H1 (cell line): ENCODE results near the gene RNF145. TPM values are rescaled to one million over a fixed set of nuclear protein-coding genes. Genes with fewer than 3 reads are reported as not detected.

Experiments used
- CTCF ChIA-PET: fragments of 300-600 bp; sonication (Branson Sonifier 250); formaldehyde crosslinking; loops from one replicate; lab custom pipeline; 2021; ENCODE audit not compliant: partially characterized antibody; lab: Charles Lee
- POLR2A ChIA-PET: fragments of 300-600 bp; sonication (Branson Sonifier 250); formaldehyde crosslinking; loops from one replicate; lab custom pipeline; 2021; ENCODE audit warnings: inconsistent platforms; ENCODE audit not compliant: partially characterized antibody; lab: Charles Lee
- DNase-seq, 2 experiments: peaks; one replicate each; pipeline versions ENCODE4 v3.0.0 to v3.0.0-alpha.2; 2010 to 2022; ENCODE audit warnings: low spot score in 2 of 2, low read depth in 1 of 2, mixed read lengths in 1 of 2
- FAIRE-seq: peaks from 2 replicates; lab custom pipeline; 2011; peaks lifted over from hg19 to GRCh38; lab: Jason Lieb, UNC
- H2AFZ ChIP-seq: 2 replicates; pipeline ENCODE4 v1.8.1; 2012; ENCODE audit warnings: low read length, inconsistent platforms
- H2AK5ac ChIP-seq: 2 replicates; pipeline ENCODE4 v1.6.1; 2013; ENCODE audit warnings: low read depth, low read length
- H2BK120ac ChIP-seq: replicated peaks from 2 replicates; pipeline ENCODE3; 2013; ENCODE audit warnings: low read depth, low read length, inconsistent platforms
- H2BK12ac ChIP-seq: 2 replicates; pipeline ENCODE4 v1.6.1; 2013; ENCODE audit warnings: low read depth, low read length
- H2BK15ac ChIP-seq: 2 replicates; pipeline ENCODE4 v1.6.1; 2013; ENCODE audit warnings: low read length
- H2BK20ac ChIP-seq: 2 replicates; pipeline ENCODE4 v1.6.1; 2013; ENCODE audit warnings: low read length
- H2BK5ac ChIP-seq: 2 replicates; pipeline ENCODE4 v1.6.1; 2013; ENCODE audit warnings: low read depth, low read length
- H3K14ac ChIP-seq: 2 replicates; pipeline ENCODE4 v1.6.1; 2013; ENCODE audit warnings: inconsistent platforms; ENCODE audit not compliant: insufficient read length
- H3K18ac ChIP-seq: 2 replicates; pipeline ENCODE4 v1.6.1; 2013; ENCODE audit warnings: low read length; ENCODE audit errors: extremely low read depth
- H3K23ac ChIP-seq: 2 replicates; pipeline ENCODE4 v1.6.1; 2013; ENCODE audit warnings: inconsistent platforms; ENCODE audit not compliant: insufficient read length
- H3K23me2 ChIP-seq: 2 replicates; pipeline ENCODE4 v1.6.1; 2013; ENCODE audit warnings: low read depth, low read length
- H3K27ac ChIP-seq: 2 replicates; pipeline ENCODE4 v1.6.1; 2011; ENCODE audit warnings: low read depth, low read length, inconsistent platforms
- H3K27me3 ChIP-seq, 4 experiments: replicated peaks in 1 of 4; 1 replicate in 1 of 4; 2 replicates in 3 of 4; pipeline versions ENCODE4 v1.6.1 to v1.8.1; 2011 to 2013; ENCODE audit warnings: low read length in 3 of 4, mild to moderate bottlenecking in 3 of 4, inconsistent platforms in 2 of 4, mixed read lengths in 2 of 4, moderate library complexity in 1 of 4; ENCODE audit not compliant: control insufficient read depth in 3 of 4, insufficient read depth in 3 of 4; ENCODE audit errors: extremely low read depth in 1 of 4
- H3K36me3 ChIP-seq, 4 experiments: 2 replicates each; pipeline versions ENCODE4 v1.6.1 to v1.8.1; 2011 to 2013; ENCODE audit warnings: mild to moderate bottlenecking in 4 of 4, low read length in 3 of 4, moderate library complexity in 2 of 4, control low read depth in 1 of 4, inconsistent platforms in 1 of 4; ENCODE audit not compliant: insufficient read depth in 4 of 4, control insufficient read depth in 2 of 4
- H3K4ac ChIP-seq: replicated peaks from 2 replicates; pipeline ENCODE3; 2013; ENCODE audit warnings: low read length, low read depth, mixed read lengths, inconsistent platforms; ENCODE audit not compliant: insufficient read length
- H3K4me1 ChIP-seq, 4 experiments: replicated peaks in 1 of 4; 1 replicate in 1 of 4; 2 replicates in 3 of 4; pipeline versions ENCODE4 v1.6.1 to v1.8.1; 2011 to 2013; ENCODE audit warnings: low read length in 3 of 4, inconsistent platforms in 2 of 4, mixed read lengths in 1 of 4; ENCODE audit not compliant: insufficient read depth in 4 of 4, control insufficient read depth in 3 of 4
- H3K4me2 ChIP-seq, 2 experiments: 2 replicates each; pipeline versions ENCODE4 v1.6.1 to v1.8.1; 2011 to 2013; ENCODE audit warnings: low read depth in 2 of 2, low read length in 2 of 2, control low read depth in 1 of 2, inconsistent platforms in 1 of 2, mild to moderate bottlenecking in 1 of 2; ENCODE audit not compliant: insufficient read depth in 1 of 2
- H3K4me3 ChIP-seq, 4 experiments: fragments of 200-600, 300-600 bp in 1 of 4; sonication (generic), shearing (Covaris generic), sonication (Bioruptor Twin) in 1 of 4; 2 replicates each; pipeline versions ENCODE4 v1.5.1 to v1.8.1; 2011 to 2016; ENCODE audit warnings: low read length in 4 of 4, low read depth in 3 of 4, control low read depth in 2 of 4, inconsistent platforms in 2 of 4, mild to moderate bottlenecking in 2 of 4, mixed read lengths in 1 of 4, moderate library complexity in 1 of 4; ENCODE audit not compliant: insufficient read depth in 2 of 4; ENCODE audit errors: extremely low read depth in 1 of 4
- H3K56ac ChIP-seq: replicated peaks from 2 replicates; pipeline ENCODE3; 2013; ENCODE audit warnings: low read depth, mild to moderate bottlenecking, mixed read lengths, low read length, inconsistent platforms; ENCODE audit not compliant: insufficient read length
- H3K79me1 ChIP-seq: 2 replicates; pipeline ENCODE4 v1.6.1; 2013; ENCODE audit warnings: low read depth, low read length, control low read depth
- H3K79me2 ChIP-seq, 2 experiments: 2 replicates each; pipeline versions ENCODE4 v1.6.1 to v1.8.1; 2012 to 2013; ENCODE audit warnings: low read length in 2 of 2, mild to moderate bottlenecking in 2 of 2, inconsistent platforms in 1 of 2; ENCODE audit not compliant: insufficient read depth in 2 of 2, control insufficient read depth in 1 of 2
- H3K9ac ChIP-seq, 4 experiments: replicated peaks in 1 of 4; 1 replicate in 1 of 4; 2 replicates in 3 of 4; pipeline versions ENCODE4 v1.6.1 to v1.8.1; 2011 to 2013; ENCODE audit warnings: low read depth in 3 of 4, low read length in 3 of 4, control low read depth in 2 of 4, mild to moderate bottlenecking in 2 of 4, moderate library complexity in 2 of 4, inconsistent platforms in 1 of 4; ENCODE audit errors: extremely low read depth in 1 of 4
- H3K9me3 ChIP-seq, 2 experiments: 2 replicates each; pipeline versions ENCODE4 v1.6.1 to v1.8.1; 2012 to 2013; ENCODE audit warnings: mild to moderate bottlenecking in 2 of 2, moderate library complexity in 2 of 2, control low read depth in 1 of 2, inconsistent platforms in 1 of 2, low read depth in 1 of 2, low read length in 1 of 2, mixed read lengths in 1 of 2; ENCODE audit not compliant: insufficient read depth in 2 of 2
- H4K20me1 ChIP-seq, 2 experiments: replicated peaks in 1 of 2; 2 replicates each; pipeline versions ENCODE3 to v1.8.1; 2011 to 2013; ENCODE audit warnings: inconsistent platforms in 2 of 2, low read length in 2 of 2, mild to moderate bottlenecking in 1 of 2; ENCODE audit not compliant: insufficient read depth in 2 of 2, control insufficient read depth in 1 of 2
- H4K5ac ChIP-seq: 2 replicates; pipeline ENCODE4 v1.6.1; 2013; ENCODE audit warnings: low read length, low read depth, mixed read lengths, inconsistent platforms; ENCODE audit not compliant: insufficient read length
- H4K8ac ChIP-seq: 2 replicates; pipeline ENCODE4 v1.8.0; 2013; ENCODE audit warnings: mild to moderate bottlenecking, moderate library complexity, low read length, inconsistent platforms; ENCODE audit not compliant: insufficient read depth; ENCODE audit errors: extremely low read depth
- H4K91ac ChIP-seq: replicated peaks from 2 replicates; pipeline ENCODE3; 2013; ENCODE audit warnings: low read length, mixed read lengths, inconsistent platforms; ENCODE audit not compliant: insufficient read length
- KDM1A ChIP-seq: fragments of 200-600, 300-600 bp; sonication (generic); IDR thresholded peaks from 2 replicates; pipeline ENCODE4 v1.7.1; 2016; ENCODE audit warnings: mild to moderate bottlenecking, low read length, borderline replicate concordance
- RNF2 ChIP-seq: fragments of 200-900, 300-1000 bp; sonication (generic); IDR thresholded peaks from 2 replicates; pipeline ENCODE4 v1.7.1; 2016; ENCODE audit warnings: borderline replicate concordance, low read depth, mild to moderate bottlenecking, antibody characterized with exemption, low read length; ENCODE audit not compliant: poor library complexity, severe bottlenecking; ENCODE audit errors: missing control alignments
- WGBS, 2 experiments: shearing (Covaris generic) in 1 of 2; methylation state at CpG; one replicate each; pipeline versions ENCODE4 v1.1.6 to v1.1.7; 2013 to 2015; ENCODE audit warnings: low lambda C conversion rate in 2 of 2, mixed read lengths in 2 of 2, inconsistent platforms in 1 of 2, low coverage in 1 of 2, missing lambda C conversion rate in 1 of 2; ENCODE audit not compliant: insufficient replicate concordance in 2 of 2, insufficient coverage in 1 of 2, insufficient read length in 1 of 2; ENCODE audit errors: extremely low coverage in 1 of 2, missing lambda C conversion rate in 1 of 2; 5-methylcytosine and 5-hydroxymethylcytosine counted together
- polyA plus RNA-seq, 7 experiments: library from polyadenylated mRNA; depleted of rRNA in 3 of 7; stranded (reverse) in 5 of 7; unstranded in 2 of 7; fragments of >200 nt in 5 of 7; fragments of 200-250 nt in 2 of 7; gene quantifications; 1 replicate in 5 of 7; 2 replicates in 1 of 7; 4 replicates in 1 of 7; pipeline versions ENCODE4 v1.2.1 to v1.2.3, GENCODE V29; 2011 to 2013; ENCODE audit warnings: missing spikeins in 2 of 7, mixed read lengths in 2 of 7
- total RNA-seq: library from RNA; stranded (reverse); fragmentation: NEBNext Ultra II Directional; extraction: Animal tissue kit (Norgen Biotek cat#: 25700); gene quantifications from 2 replicates; pipeline ENCODE4 v1.2.1, GENCODE V29; 2021

The RNF145 gene
- total and polyA plus RNA-seq, 2 of the 8 experiments (the other 6 are each of a cell fraction or from before 2014, with no cell fraction given), result 34.2 to 72.5 TPM

- ChIA-PET CTCF (interaction anchor here (1.1 to 1.6 kb wide), 2 partner anchors 10 to 120 kb away, joined by 4 read pairs; no protein-coding TSS in a partner anchor), POLR2A (no interaction called here)
- Histone ChIP-seq H2BK5ac (no peak overlapping the region), H3K4me1 (no peaks in the 10 kb centered on the region), H4K8ac (no peak overlapping the region), H3K23ac (no peak overlapping the region), H3K9me3 (no peaks in the 10 kb centered on the region), H3K23me2 (no peaks in the 10 kb centered on the region), H2AFZ (no peak overlapping the region), H3K4ac (no peak overlapping the region), H3K36me3 (peaks cover 0 to 16% (median 1%) of the 10 kb centered on the region in 4 experiments; a peak in 3 of 8 replicates), H4K5ac (no peak overlapping the region), H3K56ac (no peak overlapping the region), H4K20me1 (peaks cover 0 to 1% of the 10 kb centered on the region in 2 experiments), H3K18ac (no peak overlapping the region), H3K27ac (no peak overlapping the region), H4K91ac (no peak overlapping the region), H3K4me2 (no peak overlapping the region), H3K79me2 (no peaks in the 10 kb centered on the region), H3K79me1 (no peaks in the 10 kb centered on the region), H3K9ac (no peak overlapping the region), H3K4me3 (no peak overlapping the region), H2AK5ac (no peak overlapping the region), H2BK20ac (no peak overlapping the region), H3K14ac (no peak overlapping the region), H3K27me3 (no peaks in the 10 kb centered on the region), H2BK15ac (no peak overlapping the region), H2BK12ac (no peak overlapping the region), H2BK120ac (no peak overlapping the region)
- TF ChIP-seq KDM1A, result no peak
- TF ChIP-seq RNF2, result no peak
- 98% methylated on average over 2 of the region's 2 CpGs; no CpG with 5 or more reads in 1 of the 2 experiments for WGBS, 2 experiments
- DNase-seq (no peak), FAIRE-seq (no peak)
Measured at GRCh38 chr5:159166416-159166815, 42.9 kb downstream of the RNF145 start.
